Motor neuron (in vitro differentiated cells): Measurements from ENCODE around the gene RRH. TPM values are rescaled to one million over a fixed set of nuclear protein-coding genes. Genes with fewer than 3 reads are reported as not detected.

ENCODE experiments used
- ATAC-seq, 8 experiments: fragments of 200-7000 bp; cut with Tn5 transposase; replicated peaks in 6 of 8; 2 replicates each; pipeline ENCODE4 v1.8.0; 2021; ENCODE audit warnings: mild to moderate bottlenecking in 8 of 8, moderate library complexity in 8 of 8
- H3K27ac ChIP-seq, 2 donors: fragments of 250-450 bp; sonication (Bioruptor Pico); 2 replicates each; pipeline ENCODE4 v1.9.0; 2021; ENCODE audit warnings: antibody characterized with exemption in 2 of 2, mild to moderate bottlenecking in 2 of 2, moderate library complexity in 1 of 2
- H3K4me1 ChIP-seq, 2 donors: fragments of 250-450 bp; sonication (Bioruptor Pico); replicated peaks in 1 of 2; 2 replicates each; pipeline ENCODE4 v1.6.1; 2021; ENCODE audit warnings: antibody characterized with exemption in 2 of 2, mild to moderate bottlenecking in 2 of 2, moderate library complexity in 1 of 2
- H3K4me3 ChIP-seq, 5 donors: fragments of 250-450 bp; sonication (Bioruptor Pico); 2 replicates each; pipeline ENCODE4 v1.9.0; 2021; ENCODE audit warnings: antibody characterized with exemption in 5 of 5, mild to moderate bottlenecking in 5 of 5, moderate library complexity in 4 of 5
- WGBS, 10 experiments: fragments of 450-650 bp; shearing (Covaris generic); methylation state at CpG; one replicate each; pipeline ENCODE4 v1.0.0; 2022; 5-methylcytosine and 5-hydroxymethylcytosine counted together
- in situ Hi-C, 9 experiments: fragments of 400-800 bp; cut with MboI; loops; one replicate each; pipeline ENCODE4 v1.15.0; 2021; ENCODE audit warnings: low sequenced_read_pairs in 9 of 9, low pct_unique_long_range_greater_than_20kb in 2 of 9; ENCODE audit not compliant: unreplicated experiment in 9 of 9
- total RNA-seq, 8 experiments: library from RNA; unstranded; fragments of 300-600 nt; gene quantifications; 2 replicates each; pipeline versions ENCODE4 v1.2.3 to v1.2.4, GENCODE V29; 2022

The RRH gene
- total RNA-seq, 8 experiments from 2014 or later: 0.14 to 0.81 (median 0.40) TPM; not detected in 4

DNA sequence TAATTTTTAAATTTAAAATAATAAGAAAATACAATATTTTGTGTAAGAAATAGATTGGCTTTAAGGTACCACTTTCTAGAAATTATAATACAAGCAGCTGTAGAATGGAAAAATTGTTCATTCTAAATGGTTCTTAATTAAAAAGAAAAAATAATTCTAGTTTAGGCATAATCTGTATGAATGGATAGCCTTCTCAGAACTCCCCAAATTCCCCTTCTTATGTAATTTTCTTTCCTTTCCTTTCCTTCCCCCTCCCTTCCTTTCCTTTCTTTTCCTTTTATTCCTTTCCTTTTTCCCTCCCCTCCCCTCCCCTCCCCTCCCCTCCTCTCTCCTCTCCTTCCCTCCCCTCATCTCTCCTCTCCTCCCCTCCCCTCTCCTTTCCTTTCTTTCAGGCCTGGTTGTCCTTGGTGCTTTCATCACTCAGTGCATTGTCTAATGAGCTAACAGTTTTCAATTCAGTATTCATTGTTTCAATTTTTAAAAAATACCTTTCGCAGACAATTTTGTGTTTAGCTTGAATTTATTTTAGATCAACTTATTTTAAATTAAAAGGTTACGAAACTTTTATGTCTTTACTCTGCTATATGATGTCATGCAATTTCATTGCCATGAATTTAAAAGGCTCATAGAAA, 49.0 kb downstream of the RRH start:
- in situ Hi-C loops: no loop called here
- Histone ChIP-seq H3K4me3 (no peak overlapping the region), H3K4me1 (no peaks in the 10 kb centered on the region), H3K27ac (no peak overlapping the region)
- ATAC-seq: no peak
- 46 to 100% (median 94%) methylated on average over 1 to 2 of the region's 2 CpGs; no CpG with 5 or more reads in 2 of the 10 experiments for WGBS, 10 experiments

DNA sequence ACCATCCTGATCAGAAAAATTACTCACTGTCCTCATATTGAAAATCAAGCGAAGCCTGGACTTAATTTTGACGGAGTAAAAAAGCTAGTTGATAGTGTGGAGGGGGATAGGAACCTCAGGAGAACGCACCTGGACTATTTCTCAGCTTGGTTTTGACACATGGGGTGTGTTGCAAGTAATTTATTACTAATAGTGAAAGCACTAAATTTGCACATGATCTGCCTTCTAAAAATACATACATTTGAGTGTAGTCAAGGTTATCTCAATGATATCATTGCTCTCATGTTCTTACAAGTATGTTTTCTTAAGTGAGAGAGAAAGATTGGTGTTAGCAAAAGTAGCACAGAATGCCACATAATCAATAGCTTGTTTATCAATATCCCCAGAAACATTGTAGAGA, 49.6 kb downstream of the RRH start:
- in situ Hi-C loops: no loop called here

DNA sequence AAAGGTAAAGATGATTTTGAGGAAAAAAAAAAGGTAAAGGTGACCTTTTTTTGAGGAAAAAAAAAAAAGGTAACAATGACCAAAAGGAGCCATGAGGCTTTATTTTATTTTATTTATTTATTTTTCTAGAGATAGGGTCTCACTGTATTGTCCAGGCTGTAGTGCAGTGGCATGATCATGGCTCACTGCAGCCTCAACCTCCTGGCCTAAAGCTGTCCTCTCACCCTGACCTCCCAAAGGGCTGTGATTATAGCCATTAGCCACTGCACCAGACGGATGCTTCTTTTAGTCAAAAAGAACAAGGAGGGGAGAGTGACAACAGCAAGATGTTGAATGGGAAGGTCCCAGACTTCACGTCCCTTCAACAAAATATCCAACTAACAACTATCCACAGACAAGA, 50.6 kb downstream of the RRH start:
- in situ Hi-C loops: no loop called here
- H3K27ac ChIP-seq: no peak overlapping the region
- no peak for ATAC-seq
- H3K4me3 ChIP-seq: no peak overlapping the region
- 40 to 100% (median 81%) methylated on average over 1 to 2 of the region's 2 CpGs; no CpG with 5 or more reads in 3 of the 10 experiments for WGBS, 10 experiments
- H3K4me1 ChIP-seq: no peaks in the 10 kb centered on the region

More for the DNA sequence above, 49.6 kb downstream of the RRH start:
- ATAC-seq: no peak
- 10 to 90% (median 36%) methylated on average over 1 to 3 of the region's 3 CpGs; no CpG with 5 or more reads in 3 of the 10 experiments for WGBS, 10 experiments
- no peaks in the 10 kb centered on the region for H3K4me1 ChIP-seq
- H3K4me3 ChIP-seq: no peak overlapping the region
- no peak overlapping the region for H3K27ac ChIP-seq

DNA sequence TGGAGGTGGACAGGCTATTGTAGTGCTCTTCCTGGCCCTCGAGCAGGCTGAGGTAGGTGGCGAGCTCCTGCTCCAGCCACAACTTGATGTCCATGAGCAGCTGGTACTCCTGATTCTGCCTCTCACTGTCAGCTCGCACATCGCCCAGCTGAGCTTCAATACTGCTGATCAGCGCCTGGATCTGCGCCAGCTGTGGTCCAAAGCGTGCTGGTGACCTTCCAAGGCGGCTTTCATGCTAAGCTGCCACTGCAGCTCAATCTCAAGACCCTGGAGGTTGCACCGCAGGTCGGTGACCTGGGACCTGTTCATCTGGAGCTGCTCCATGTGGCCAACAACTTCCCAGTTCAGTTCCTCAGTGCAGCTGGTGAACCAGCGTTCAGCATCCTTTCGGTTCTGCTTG, 51.3 kb downstream of the RRH start:
- H3K27ac ChIP-seq: no peak overlapping the region
- no peak for ATAC-seq
- no peak overlapping the region for H3K4me3 ChIP-seq
- WGBS, 10 experiments: 8 to 96% (median 63%) methylated on average over 2 to 10 of the region's 12 CpGs; no CpG with 5 or more reads in 3 of the 10 experiments
- in situ Hi-C loops: no loop called here
- no peaks in the 10 kb centered on the region for H3K4me1 ChIP-seq

DNA sequence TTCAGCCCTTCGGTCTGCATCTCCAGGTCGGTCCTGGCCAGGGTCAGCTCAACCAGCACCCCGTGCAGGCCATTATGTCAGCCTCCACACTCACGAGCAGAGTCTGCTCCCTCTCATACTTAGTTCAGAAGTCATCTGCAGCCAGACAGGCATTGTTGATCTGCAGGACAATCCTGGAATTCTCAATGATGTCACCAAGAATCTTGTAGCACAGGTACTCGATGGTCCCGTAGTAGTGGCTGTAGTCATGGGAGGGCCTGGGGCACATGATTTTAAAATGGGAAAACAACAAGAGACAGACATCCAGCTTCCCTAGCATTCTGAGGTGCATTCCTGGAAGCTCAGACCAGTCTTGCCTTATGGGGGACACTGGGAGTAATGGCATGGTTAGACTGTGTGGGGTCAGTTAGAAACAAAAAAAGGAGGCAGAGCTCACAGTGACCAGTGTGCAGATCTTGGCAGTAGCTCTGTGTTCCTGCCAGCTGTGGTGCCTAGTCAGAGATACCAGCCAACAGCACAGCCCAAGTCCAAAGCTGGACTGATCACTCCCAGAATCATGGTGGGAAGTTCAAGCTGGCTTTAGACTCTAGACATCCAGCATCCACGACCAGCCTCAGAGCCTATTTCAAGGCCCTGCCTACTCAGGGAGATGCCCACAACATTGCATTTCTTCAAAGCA, 52.0 kb downstream of the RRH start:
- H3K4me3 ChIP-seq: no peak overlapping the region
- no peak for ATAC-seq
- H3K27ac ChIP-seq: no peak overlapping the region
- in situ Hi-C loops: no loop called here
- WGBS, 10 experiments: 40 to 92% (median 82%) methylated on average over 1 to 5 of the region's 7 CpGs; no CpG with 5 or more reads in 4 of the 10 experiments
- H3K4me1 ChIP-seq: no peaks in the 10 kb centered on the region

DNA sequence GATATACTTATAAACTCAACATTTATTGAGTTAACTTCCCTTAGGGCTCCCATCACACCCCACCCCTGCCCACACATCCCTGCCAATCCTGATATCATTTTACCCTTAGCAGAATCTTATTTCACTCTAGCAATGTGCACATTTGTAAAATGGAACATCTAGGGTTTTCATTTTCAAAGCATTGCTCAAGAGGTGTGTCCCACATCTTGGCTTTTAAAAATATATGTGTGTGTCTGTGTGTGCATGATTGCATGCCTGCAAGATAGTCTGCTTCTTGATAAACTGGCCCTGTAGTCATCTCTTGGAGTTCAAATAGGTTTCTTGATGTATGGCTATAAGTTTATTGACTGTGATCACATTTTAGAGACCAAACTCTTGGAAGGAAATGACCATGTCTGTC, 58.5 kb downstream of the RRH start:
- Histone ChIP-seq H3K4me3 (no peak overlapping the region), H3K4me1 (no peaks in the 10 kb centered on the region), H3K27ac (no peak overlapping the region)
- in situ Hi-C loops: no loop called here
- peak in 2 of 8 experiments; percentile 40 to 52 for ATAC-seq

DNA sequence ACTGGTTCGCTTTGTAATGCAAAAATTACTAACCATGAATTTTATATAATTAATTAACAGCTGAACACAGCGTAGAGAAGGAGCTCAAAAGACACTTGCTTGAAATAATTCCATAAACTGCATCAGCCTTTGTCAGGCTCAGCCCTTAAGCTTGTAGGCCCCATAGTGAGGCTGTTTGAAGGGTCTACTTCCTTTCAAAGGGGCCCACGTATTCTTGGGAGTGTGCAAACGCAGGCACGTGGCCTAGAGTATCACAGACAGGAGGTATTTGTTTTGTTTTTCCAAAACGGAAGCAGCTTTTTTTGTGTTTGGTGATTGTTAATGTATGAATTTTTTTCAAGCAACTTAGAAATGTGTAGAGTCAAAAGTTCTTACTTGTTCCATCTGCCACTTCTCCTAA, 59.3 kb downstream of the RRH start:
- no peak for ATAC-seq
- Histone ChIP-seq H3K4me1 (no peaks in the 10 kb centered on the region), H3K27ac (no peak overlapping the region), H3K4me3 (no peak overlapping the region)
- in situ Hi-C loops: no loop called here
- WGBS, 10 experiments: 16 to 92% (median 68%) methylated on average over 1 to 6 of the region's 6 CpGs

DNA sequence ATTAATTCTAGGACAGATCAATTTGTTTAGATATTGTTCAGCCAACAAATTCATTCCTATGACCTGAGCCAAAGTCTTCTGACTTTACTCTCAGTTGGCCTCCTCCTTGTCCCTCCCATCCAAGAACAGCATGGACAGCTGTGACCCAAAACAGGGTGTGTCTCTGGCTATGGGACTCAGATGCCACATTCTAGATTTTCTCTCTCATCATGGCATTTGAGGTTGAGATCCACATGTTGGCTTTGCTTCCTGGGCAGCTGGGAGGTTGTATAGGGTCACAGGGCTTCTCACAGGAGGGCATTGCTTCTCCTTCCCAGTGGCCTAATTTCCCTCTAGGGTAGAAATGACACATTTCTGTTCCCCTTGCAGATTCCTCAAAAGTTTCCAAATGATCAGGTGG, 62.3 kb downstream of the RRH start:
- no peak for ATAC-seq
- Histone ChIP-seq H3K4me1 (no peaks in the 10 kb centered on the region), H3K27ac (no peak overlapping the region), H3K4me3 (no peak overlapping the region)
- in situ Hi-C loops: no loop called here

Other genes starting within 250 kb of the RRH start
- 10 to 100 TPM in 2 of 8 experiments, 1 to 10 TPM in 6; 6.1 to 15.4 (median 8.2) TPM for gene CASP6, start 124.5 kb upstream of the RRH start, total RNA-seq
- gene PLA2G12A, start 97.9 kb upstream of the RRH start, total RNA-seq: 10 to 100 TPM; 10.4 to 55.7 (median 18.9) TPM
- 100 to 1,000 TPM in 1 of 8 experiments, 10 to 100 TPM in 2, 1 to 10 TPM in 1, under 1 TPM in 3, not detected in 1; 0.14 to 242 (median 7.5) TPM for gene CFI, start 26.0 kb upstream of the RRH start, total RNA-seq
- 10 to 100 TPM; 10.6 to 31.6 (median 15.7) TPM for gene GAR1, start 12.2 kb upstream of the RRH start, total RNA-seq
- gene LRIT3, start 20.1 kb downstream of the RRH start, total RNA-seq: under 1 TPM; 0.11 to 0.36 (median 0.21) TPM
- gene EGF, start 84.9 kb downstream of the RRH start, total RNA-seq: 1 to 10 TPM; 2.0 to 9.3 (median 3.6) TPM